IMR-90 (cell line): ENCODE results near the gene FAM219A.
A peak's percentile ranks its signal among the peaks of the same experiment; 100 is the strongest.

Source experiments
- BHLHE40 ChIP-seq: fragments of 150-350 bp; IDR thresholded peaks from 2 replicates; pipeline ENCODE4 v1.6.1; 2016; ENCODE audit warnings: mild to moderate bottlenecking, low read depth, low read length
- CHD1 ChIP-seq: IDR thresholded peaks from 2 replicates; pipeline ENCODE4 v1.6.1; 2012; ENCODE audit warnings: low read depth, low read length, improper control_type of control experiment
- CTCF ChIP-seq: conservative IDR thresholded peaks from 2 replicates; pipeline ENCODE4 v1.5.1; 2012; ENCODE audit warnings: mild to moderate bottlenecking, low read depth, low read length, improper control_type of control experiment
- MXI1 ChIP-seq: IDR thresholded peaks from 2 replicates; pipeline ENCODE4 v1.6.1; 2012; ENCODE audit warnings: low read depth, mild to moderate bottlenecking, low read length, moderate library complexity, borderline replicate concordance
- POLR2A ChIP-seq: IDR thresholded peaks from 2 replicates; pipeline ENCODE4 v1.6.1; 2012; ENCODE audit warnings: mild to moderate bottlenecking, low read depth, low read length
- RFX5 ChIP-seq: IDR thresholded peaks from 2 replicates; pipeline ENCODE4 v1.8.0; 2012; ENCODE audit warnings: low read depth, mild to moderate bottlenecking, low read length, moderate library complexity

- TF ChIP-seq CTCF (peak; percentile 97), BHLHE40 (no peak), MXI1 (no peak), RFX5 (no peak), CHD1 (no peak), POLR2A (no peak)
Observed at GRCh38 chr9:34403554-34404380, 54.6 kb downstream of the FAM219A start.
